RCC 7860 (cell line): Measurements from ENCODE around the gene PCLO.
A peak's percentile ranks its signal among the peaks of the same experiment; 100 is the strongest.

Source experiments
- DNase-seq: peaks from one replicate; pipeline ENCODE4 v3.0.0-alpha.2; 2015; ENCODE audit warnings: low spot score
- FAIRE-seq: peaks from 2 replicates; lab custom pipeline; 2012; peaks lifted over from hg19 to GRCh38; lab: Jason Lieb, UNC

The PCLO gene

GRCh38 chr7:82841828-82842227 lies 320.9 kb downstream of the PCLO start:
- DNase-seq: no peak
- FAIRE-seq: no peak

- no peak for FAIRE-seq
- DNase-seq: no peak
Observed at GRCh38 chr7:82840061-82840460, 322.6 kb downstream of the PCLO start.

GRCh38 chr7:82839555-82839954 lies 323.1 kb downstream of the PCLO start:
- no peak for DNase-seq
- FAIRE-seq: no peak

GRCh38 chr7:82839063-82839462 lies 323.6 kb downstream of the PCLO start:
- DNase-seq (no peak), FAIRE-seq (peak; percentile 16)

GRCh38 chr7:82838314-82838713 lies 324.4 kb downstream of the PCLO start:
- no peak for DNase-seq
- peak; percentile 40 for FAIRE-seq

GRCh38 chr7:82823073-82823472 lies 339.6 kb downstream of the PCLO start:
- FAIRE-seq: no peak

GRCh38 chr7:82821037-82821436 lies 341.6 kb downstream of the PCLO start:
- DNase-seq (no peak), FAIRE-seq (no peak)

More at GRCh38 chr7:82823073-82823472, 339.6 kb downstream of the PCLO start:
- DNase-seq: no peak

GRCh38 chr7:82818171-82818570 lies 344.5 kb downstream of the PCLO start:
- FAIRE-seq (no peak), DNase-seq (no peak)

GRCh38 chr7:82816272-82816671 lies 346.4 kb downstream of the PCLO start:
- FAIRE-seq (no peak), DNase-seq (no peak)

GRCh38 chr7:82810558-82811259 lies 352.0 kb downstream of the PCLO start:
- DNase-seq: peak; percentile 48
- peak; percentile 79 for FAIRE-seq

GRCh38 chr7:82808633-82809032 lies 354.1 kb downstream of the PCLO start:
- no peak for FAIRE-seq
- no peak for DNase-seq

GRCh38 chr7:82805527-82805960 lies 357.1 kb downstream of the PCLO start:
- peak; percentile 96 for DNase-seq
- peak; percentile 97 for FAIRE-seq

GRCh38 chr7:82803411-82803810 lies 359.3 kb downstream of the PCLO start:
- DNase-seq: no peak
- peak; percentile 66 for FAIRE-seq

- FAIRE-seq (no peak), DNase-seq (no peak)
Observed at GRCh38 chr7:82789883-82790609, 372.6 kb downstream of the PCLO start.

GRCh38 chr7:82778021-82778420 lies 384.7 kb downstream of the PCLO start:
- peak; percentile 36 for DNase-seq
- peak; percentile 72 for FAIRE-seq

GRCh38 chr7:82762880-82763279 lies 399.8 kb downstream of the PCLO start:
- no peak for FAIRE-seq
- no peak for DNase-seq

- FAIRE-seq (no peak), DNase-seq (no peak)
Observed at GRCh38 chr7:82760831-82761230, 401.9 kb downstream of the PCLO start.

- FAIRE-seq (no peak), DNase-seq (no peak)
Observed at GRCh38 chr7:82760074-82760473, 402.6 kb downstream of the PCLO start.

GRCh38 chr7:82755705-82756551 lies 406.8 kb downstream of the PCLO start:
- DNase-seq (no peak), FAIRE-seq (no peak)

GRCh38 chr7:82750007-82750406 lies 412.7 kb downstream of the PCLO start:
- FAIRE-seq (no peak), DNase-seq (no peak)

- no peak for FAIRE-seq
- DNase-seq: no peak
Observed at GRCh38 chr7:82745820-82746219, 416.9 kb downstream of the PCLO start.
